Femur (tissue), 1 donor: ENCODE data around the gene PANK4.

ENCODE experiments used
- DNase-seq: peaks from one replicate; pipeline ENCODE4 v3.0.0-alpha.2; 2017

The PANK4 gene

GRCh38 chr1:2544093-2544874 is 17.9 kb upstream of the PANK4 start:
- peak; percentile 67 for DNase-seq

GRCh38 chr1:2543543-2544092 is 17.2 kb upstream of the PANK4 start:
- DNase-seq: no peak

- no peak for DNase-seq
Measured at GRCh38 chr1:2542246-2542915, 16.0 kb upstream of the PANK4 start.

GRCh38 chr1:2541619-2542245 is 15.3 kb upstream of the PANK4 start:
- DNase-seq: no peak

- DNase-seq: no peak
Measured at GRCh38 chr1:2540816-2541492, 14.6 kb upstream of the PANK4 start.

GRCh38 chr1:2539312-2539907 is 13.0 kb upstream of the PANK4 start:
- DNase-seq: no peak

- DNase-seq: no peak
Measured at GRCh38 chr1:2538872-2539271, 12.5 kb upstream of the PANK4 start.

- no peak for DNase-seq
Measured at GRCh38 chr1:2538376-2538775, 12.0 kb upstream of the PANK4 start.

- no peak for DNase-seq
Measured at GRCh38 chr1:2537784-2538115, 11.4 kb upstream of the PANK4 start.

- DNase-seq: no peak
Measured at GRCh38 chr1:2535981-2536380, 9.6 kb upstream of the PANK4 start.

- DNase-seq: no peak
Measured at GRCh38 chr1:2535455-2535854, 9.1 kb upstream of the PANK4 start.

- no peak for DNase-seq
Measured at GRCh38 chr1:2534687-2535441, 8.5 kb upstream of the PANK4 start.

GRCh38 chr1:2534315-2534686 is 7.9 kb upstream of the PANK4 start:
- DNase-seq: no peak

GRCh38 chr1:2533365-2533764 is 7.0 kb upstream of the PANK4 start:
- no peak for DNase-seq

GRCh38 chr1:2532485-2533160 is 6.2 kb upstream of the PANK4 start:
- no peak for DNase-seq

GRCh38 chr1:2530513-2531361 is 4.3 kb upstream of the PANK4 start:
- DNase-seq: no peak

GRCh38 chr1:2529784-2530512 is 3.6 kb upstream of the PANK4 start, which contains the start of gene HES5:
Gene HES5 (minus strand): TSS chr1:2530263. CDS start chr1:2530164, 99 bp downstream.
- DNase-seq: no peak

- DNase-seq: no peak
Measured at GRCh38 chr1:2528966-2529783, 2.8 kb upstream of the PANK4 start.

- no peak for DNase-seq
Measured at GRCh38 chr1:2528611-2528965, 2.2 kb upstream of the PANK4 start.
